HG02798 (cell line): ENCODE data around the gene KHK.

Source experiments
- ATAC-seq: cut with Tn5 transposase; IDR thresholded peaks from one replicate; pipeline ENCODE4 v1.9.1; 2021; ENCODE audit warnings: mild to moderate bottlenecking; ENCODE audit not compliant: unreplicated experiment, poor library complexity

Gene KHK

DNA sequence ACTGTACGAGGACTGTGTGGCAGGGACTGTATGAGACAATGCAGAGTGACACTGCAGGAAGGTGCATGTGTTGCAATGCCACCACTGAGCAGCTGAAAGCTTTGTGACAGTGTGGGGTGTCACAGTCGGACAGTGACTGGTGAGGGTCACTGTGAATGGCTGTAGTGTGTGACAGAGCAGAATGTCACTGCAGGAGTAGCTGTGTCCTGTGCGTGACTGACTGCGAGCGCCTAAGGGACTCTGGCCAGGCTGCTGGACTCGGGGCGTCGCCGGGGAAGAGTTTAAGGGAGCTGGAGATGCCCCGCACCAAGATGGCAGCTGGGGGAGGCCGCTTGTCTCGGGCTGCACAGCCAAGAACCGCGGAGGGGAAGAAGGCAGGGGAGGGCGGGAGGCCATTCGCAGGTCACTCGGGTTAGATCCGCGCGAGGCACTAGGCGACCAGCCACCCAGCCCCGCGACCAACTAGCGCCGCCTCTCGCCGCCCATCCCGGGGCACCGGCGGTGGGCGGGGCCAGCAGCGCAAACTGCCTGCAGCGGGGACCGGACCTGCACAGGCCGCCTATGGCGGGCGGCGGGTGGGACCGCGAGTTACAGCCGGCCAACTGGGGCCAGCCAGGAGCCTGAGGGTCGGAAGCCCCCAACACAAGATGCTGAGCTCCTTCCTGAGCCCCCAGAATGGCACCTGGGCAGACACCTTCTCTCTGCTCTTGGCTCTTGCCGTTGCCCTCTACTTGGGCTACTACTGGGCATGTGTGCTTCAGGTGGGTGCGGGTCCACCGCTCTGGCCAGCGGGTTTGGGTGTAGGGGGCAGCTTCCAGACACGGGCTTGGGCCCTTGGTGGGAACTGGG is 37.0 kb downstream of the KHK start, which contains the start of gene ABHD1:
Gene ABHD1 (plus strand): TSS at position 514 of the 849 bp plus-strand sequence. CDS start 134 bp downstream, at position 648.
- peak; percentile 61 for ATAC-seq

DNA sequence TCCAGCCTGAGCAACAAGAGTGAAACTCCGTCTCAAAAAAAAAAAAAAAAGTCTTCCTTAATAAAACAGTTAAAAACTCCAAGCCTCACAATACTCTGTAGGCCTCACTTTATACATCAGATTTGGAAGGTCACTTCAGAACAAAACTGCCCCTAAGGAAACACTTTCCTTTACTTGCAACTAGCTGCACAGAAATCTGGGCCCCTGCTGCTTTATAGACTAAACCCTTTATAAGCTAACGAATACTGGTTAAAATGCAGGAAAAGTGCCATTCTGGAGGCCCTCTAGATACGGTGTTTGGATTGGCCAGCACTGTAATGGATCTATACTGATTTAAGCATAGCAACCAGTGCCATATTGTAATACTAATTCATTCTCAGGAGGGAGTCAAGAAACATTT is 38.5 kb downstream of the KHK start:
- ATAC-seq = no peak

DNA sequence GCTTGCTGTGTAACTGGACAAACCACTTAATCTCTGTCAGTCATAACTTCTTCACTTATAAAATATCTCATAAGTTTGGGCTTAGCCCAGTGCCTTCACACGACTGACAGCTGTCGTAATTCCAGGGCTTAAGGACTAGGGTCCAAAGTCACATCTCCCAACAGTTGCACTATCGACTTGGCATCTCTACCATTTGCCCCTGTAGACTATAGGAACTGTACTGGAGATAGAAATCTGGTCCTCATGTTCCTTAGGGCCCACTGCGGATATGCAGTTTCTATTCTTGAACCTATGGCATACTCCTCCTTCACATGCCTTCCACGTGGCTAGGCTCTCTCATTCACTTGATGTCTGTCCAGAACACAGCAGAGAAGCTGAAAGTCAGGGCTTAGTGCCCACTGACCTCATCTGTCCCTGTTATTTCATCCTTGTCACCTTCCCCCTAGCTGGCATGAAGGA is 39.7 kb downstream of the KHK start:
- ATAC-seq = no peak

DNA sequence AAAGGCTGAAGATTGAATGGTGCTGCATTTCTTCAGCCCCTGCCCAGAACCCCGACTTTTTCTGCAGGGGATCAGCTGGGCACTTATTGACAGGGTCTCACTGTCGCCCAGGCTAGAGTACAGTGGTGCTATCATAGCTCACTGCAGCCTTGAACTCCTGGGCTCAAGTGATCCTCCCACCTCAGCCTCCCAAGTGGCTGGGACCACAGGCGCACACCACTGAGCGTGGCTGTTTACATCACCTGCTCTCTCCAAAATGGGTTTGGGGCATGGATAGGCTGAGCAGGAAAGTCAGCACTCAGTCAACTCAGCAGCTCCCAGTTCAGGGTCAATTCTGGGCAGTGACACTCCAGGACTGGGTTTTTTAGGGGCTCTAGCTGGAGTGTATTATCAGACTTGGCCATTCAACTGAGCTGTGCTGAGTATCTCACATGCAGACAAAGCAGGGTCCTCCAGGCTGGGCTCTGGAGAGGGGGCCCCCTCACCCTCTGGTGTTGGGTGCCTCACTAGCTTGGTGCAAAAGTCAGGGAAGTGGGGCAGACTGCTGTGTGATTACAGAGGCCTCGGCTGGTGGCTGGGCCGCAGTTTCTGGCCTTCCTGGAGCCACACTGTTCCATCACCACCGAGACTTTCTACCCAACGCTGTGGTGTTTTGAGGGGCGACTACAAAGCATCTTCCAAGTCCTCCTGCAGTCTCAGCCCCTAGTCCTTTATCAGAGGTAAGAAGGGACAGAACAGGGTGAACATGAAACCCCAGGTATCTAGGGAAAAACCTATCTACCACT is 41.5 kb downstream of the KHK start:
- ATAC-seq = no peak

DNA sequence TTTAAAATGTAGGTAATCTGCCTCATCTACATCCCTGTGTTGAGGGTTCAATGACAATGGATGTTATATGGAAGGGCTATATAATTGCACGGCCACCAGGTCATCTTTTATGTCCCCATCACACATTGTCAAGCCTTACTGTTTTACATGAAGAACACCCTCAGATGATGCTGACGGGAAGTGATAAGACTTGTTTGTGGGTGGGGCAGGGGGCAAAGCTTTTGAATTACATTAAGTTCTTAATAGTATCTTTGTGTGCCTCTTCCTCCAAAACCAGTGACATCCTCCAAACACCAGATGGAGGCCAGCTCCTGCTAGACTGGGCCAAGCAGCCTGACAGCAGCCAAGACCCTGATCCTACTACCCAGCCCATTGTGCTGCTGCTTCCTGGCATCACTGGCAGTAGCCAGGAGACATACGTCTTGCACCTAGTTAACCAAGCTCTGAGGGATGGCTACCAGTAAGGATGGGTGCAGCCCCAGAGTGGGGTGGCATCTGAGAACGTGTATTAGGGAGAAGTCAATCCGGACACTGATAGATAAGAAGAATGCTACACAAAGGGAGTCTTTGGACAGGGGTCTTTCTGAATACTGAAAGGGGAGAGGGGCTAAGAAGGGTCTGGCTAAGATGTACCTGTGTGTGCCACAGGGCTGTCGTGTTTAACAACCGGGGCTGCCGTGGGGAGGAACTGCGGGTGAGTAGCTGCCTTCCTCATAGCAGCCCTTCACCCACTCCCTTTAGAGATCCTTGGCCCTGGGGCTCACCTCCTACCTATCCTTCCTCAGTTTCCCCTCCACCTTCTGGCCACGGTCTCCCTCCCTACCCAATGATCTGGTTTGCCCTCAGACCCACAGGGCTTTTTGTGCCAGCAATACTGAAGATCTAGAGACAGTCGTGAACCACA is 42.3 kb downstream of the KHK start:
- ATAC-seq = no peak

DNA sequence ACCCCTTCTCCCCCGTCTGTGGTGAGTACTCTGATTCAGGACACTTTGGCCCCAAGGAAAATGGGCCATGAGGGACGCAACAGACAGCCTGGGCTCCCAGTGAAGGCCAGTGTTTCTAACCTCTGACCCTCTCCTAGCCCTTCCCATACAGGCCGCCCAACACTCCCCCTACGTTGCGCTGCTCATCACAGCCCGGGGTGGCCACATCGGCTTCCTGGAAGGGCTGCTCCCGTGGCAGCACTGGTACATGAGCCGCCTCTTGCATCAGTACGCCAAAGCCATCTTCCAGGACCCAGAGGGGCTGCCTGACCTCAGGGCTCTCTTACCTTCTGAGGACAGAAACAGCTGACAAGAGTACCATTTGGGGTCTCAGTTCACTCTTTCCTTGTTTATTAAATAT is 43.8 kb downstream of the KHK start:
- ATAC-seq = no peak

DNA sequence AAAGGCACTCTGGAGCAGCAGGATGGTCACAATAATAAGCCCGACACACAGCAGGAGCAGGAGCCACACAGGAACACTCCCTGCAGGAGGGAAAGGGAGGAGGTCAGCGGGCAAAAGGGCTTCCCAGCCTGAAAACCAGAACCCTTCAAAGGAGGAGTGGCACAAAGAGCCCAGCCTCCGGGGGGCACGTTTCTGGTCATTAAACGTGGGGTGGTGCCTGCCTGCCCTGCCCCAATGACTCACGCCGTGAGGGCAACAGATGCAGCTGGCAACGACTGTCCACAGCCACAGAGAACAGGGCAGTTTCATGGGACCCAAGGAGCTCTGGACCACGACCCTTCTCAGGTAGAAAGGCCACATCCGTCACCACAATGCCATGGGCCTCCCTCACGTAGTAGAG is 44.9 kb downstream of the KHK start:
- ATAC-seq = no peak

DNA sequence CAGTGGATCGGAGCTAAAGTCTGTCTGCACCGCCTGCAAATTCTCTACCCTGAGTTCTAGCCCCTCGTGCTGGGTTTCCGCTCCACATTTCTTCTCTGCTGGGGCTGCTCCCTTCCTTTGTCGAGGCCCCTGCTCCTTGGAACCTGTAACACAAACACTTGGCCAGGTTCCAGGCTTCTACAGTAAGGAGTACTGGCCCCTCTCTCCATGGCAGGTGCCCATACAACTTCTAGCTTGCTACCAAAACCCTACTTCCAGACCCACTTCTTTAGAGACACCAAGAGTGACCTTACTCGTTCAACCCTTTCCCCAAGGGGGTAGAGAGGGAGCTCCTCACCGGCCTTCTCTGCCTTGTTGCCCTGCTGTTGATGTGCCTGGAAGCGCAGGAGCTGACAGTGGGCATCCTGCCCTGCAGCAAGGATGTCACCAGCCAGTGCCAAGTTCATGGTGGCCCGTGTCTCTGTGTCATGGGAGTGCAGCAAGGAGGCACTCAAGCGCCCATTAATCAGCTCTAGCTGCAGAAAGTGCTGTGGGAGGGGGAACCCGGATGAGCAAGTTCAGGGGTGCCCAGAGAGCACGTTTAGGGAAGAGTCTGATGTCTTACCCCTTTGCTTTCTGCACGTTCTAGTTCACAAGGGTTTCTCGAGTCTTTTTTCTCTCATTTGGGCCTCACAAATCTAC is 46.8 kb downstream of the KHK start:
- ATAC-seq = no peak

DNA sequence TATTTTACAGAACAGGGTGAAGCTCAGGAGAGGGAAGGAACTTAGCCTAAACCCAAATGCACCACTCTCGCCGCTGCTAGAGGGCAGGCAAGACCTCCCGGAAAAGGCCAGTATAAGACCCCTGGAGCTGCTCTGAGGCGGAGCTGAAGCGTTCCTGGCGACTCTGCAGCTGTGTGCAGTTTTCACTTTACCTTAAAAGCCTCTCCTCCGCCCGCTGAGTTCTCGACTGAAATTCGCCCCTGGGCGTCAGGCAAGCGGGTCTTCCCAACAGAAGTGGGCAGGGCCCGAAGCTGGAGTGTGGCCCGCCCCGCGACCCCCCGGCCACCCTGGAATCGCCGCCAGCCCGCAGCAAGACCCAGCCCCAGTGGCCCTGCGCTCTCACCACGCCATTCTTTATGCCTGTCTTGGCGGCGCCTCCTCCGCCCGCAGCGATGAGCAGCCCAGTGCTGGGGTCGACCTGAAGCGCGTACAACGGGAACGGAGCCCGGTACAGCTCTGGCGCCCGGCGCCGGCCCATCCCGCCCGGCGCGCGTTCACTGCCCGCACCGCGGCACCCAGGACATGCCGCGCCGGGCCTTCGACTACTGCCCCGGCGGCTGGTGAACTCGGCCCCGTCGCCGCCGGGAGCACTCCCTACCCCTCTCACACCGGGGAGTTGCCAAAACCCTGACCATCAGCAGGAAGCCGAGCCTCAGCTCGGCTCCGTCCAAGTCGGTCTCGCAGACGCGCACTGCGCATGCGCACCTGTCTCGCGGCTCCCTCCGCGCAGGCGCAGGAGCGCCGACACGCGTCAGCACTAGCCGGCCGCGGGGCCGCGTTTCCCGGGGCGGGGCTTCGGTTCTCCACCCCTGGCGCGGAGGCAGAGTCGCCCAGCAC is 47.6 kb downstream of the KHK start, which contains the start of gene PREB:
Gene PREB (minus strand): TSS at position 732 of the 876 bp plus-strand sequence. CDS start 215 bp downstream, at position 517.
- peak; percentile 93 for ATAC-seq

DNA sequence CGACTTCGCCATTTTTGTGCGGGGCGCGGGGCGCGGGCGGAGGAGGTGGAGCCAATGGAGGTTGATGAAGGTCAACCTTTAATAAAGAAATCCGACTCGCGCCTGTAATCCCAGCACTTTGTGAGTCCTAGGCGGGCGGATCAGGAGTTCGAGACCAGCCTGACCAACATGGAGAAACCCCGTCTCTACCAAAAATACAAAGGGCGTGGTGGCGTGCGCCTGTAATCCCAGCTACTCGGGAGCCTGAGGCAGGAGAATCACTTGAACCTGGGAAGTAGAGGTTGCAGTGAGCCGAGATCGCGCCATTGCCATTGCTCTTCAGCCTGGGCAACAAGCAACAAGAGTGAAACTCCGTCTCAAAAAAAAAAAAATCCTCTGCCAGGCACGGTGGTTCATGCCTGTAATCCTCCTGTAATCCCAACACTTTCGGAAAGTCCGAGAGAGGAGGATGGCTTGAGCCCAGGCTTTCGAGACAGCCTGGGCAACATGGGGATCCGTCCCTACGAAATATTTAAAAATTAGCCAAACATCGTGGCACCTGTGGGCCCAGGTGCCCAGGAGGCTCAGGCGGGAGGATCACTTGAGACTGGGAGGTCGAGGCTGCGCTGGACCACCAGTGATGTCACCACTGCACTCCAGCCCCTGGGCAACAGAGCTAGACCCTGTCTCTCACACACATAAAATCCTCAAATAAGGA is 48.4 kb downstream of the KHK start:
- ATAC-seq = no peak

DNA sequence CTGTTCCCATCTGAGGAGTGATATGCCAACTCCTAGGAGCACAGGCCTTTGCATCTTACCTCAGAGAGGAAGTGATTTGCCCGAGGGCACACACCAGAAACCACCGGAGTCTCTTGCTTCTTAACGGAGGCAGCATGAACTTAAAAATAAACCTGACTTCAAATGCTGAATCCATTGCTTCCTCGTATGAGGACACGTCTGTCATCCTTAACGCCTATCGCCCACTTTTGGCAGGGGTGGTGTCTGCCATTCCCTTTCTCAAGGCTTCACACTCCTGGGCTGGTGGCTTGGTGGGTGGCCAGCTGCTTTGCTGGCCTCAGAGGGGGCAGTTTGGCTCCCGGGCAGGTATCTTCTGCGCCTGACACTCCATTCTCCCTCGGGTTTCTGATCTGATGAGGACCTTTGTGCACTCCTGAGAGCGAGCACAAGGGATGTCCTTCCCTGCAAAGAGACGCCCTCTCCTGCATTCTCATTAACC is 48.9 kb downstream of the KHK start:
- no peak for ATAC-seq

DNA sequence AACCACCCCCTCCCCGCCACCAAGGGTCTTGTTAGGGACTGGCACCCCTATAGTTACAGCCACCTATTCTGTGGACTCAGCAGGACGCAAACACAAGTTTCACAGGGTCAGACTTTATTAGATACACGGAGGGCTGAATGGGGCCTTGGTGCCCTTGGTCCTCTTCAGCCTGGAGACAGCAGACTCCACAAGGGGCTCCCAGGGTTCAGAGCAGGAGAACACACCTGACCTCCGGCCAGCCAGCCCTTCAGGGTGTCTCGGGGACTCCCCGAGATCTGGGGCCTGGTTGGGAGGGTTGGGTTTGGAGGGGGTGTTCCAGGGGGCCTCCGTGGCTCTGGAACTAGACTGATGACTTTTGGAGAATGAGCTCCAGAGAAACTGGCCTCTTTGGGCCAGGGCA is 50.2 kb downstream of the KHK start:
- no peak for ATAC-seq

DNA sequence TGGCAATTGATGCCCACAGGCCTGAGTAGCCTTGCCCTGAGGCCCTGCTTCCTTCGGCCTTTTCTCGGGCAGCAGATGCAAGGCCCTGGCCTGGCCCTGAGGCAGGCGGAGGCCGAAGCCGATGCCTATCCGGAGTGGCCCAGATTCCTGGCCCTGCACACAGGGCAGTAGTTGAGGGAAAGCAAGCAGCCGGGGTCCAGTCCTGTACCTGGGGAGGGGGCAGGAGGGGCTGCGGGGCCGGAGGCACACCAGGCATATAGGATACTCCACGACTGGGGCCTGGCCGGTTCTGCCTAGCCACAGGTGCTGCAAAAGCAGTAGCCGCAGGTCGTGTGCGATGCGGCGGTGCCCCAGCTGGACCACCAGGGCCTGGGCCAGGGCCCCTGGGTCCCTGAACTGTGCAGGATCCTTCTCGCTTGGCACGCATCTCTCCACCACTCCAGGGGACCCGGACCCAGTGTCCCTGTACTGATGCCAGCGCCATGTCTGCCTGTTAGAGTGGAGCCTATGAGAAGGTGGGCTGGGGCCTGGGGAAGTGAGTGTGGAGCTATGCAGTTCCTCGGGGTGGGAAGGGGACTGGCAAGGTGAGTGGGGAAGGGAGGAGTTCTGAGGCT is 50.9 kb downstream of the KHK start:
- no peak for ATAC-seq

DNA sequence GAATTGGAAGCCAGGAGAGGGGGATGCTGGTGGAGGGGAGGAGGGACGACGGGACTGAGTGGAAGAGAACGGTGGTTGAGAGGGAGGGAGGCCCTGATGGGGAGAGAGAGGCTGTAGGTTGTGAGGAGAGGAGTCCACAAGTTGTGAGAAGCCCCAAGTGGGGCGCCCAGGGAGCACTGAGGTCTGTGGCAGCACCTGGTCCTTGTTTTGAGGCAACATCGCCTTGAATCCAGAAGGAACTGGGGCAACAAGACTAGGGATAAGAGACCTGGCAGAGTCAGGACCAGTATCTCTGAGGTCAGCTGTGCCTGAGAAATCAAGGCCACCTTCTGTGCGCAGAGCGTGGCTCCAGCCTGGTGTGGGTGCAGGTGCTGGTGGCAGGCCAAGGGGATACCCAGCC is 51.5 kb downstream of the KHK start:
- ATAC-seq = no peak

DNA sequence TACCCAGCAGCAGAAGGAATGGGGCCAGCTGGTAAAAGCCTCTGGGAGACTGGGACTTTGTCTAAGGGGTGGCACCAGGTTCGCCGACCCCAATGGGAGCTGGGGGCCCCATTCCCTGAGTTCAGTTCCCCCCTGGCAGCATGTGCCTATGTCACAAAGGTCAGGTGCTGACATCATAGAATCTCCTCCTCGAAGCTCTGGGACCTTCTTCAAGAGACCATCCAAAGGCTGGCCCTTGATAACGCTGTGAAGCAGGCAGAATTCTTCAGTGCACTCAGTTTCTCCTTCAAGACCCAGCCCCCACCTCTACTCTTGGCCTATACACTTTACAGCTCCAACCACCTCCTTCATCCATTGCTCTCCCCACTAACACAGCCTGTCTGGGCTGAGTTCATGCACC is 52.7 kb downstream of the KHK start, which contains the start of gene PRR30:
Gene PRR30 (minus strand): TSS at position 101 of the 400 bp plus-strand sequence. CDS start 1,081 bp downstream, outside the sequence.
- no peak for ATAC-seq

DNA sequence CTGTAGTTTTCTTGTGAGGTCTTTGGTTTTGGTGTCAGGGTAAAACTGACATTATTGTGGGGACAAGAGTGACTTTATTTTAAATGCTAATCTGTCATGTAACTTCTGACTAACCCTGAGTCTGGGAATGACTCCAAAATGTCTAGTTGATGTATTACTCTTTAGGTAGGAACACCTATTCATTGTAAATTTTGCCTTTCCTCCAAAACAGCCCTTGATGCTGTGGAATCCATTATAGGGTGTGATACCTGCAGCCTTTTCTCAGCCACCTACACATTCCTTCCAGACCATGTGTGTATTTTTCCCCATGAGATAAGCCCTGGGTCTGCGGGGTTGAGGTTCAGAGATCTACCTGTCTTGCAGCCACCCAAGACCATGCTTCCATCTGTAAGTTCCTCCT is 56.7 kb downstream of the KHK start:
- no peak for ATAC-seq

DNA sequence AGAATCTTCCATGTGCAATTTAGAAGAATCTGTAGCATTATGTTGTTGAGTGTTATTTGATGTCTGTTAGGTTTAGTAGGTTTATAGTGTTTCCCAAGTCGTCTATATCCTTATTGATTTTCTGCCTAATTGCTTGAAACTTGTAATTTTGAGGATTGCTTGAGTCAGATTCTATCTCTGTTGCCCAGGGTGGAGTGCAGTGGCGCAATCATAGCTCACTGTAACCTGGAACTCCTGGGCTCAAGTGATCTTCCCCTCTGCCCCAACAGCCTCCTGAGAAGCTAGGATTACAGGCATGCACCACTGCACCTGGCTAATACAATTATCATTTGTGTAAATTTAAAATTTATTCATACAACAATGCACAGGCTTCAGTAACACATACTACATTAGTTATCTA is 59.1 kb downstream of the KHK start:
- ATAC-seq = no peak
